A673 (cell line): ENCODE data around the gene GLS. TPM values are rescaled to one million over a fixed set of nuclear protein-coding genes. Genes with fewer than 3 reads are reported as not detected.

Experiments
- BruUV-seq: library from RNA; stranded (reverse); fragments of 400-500 nt; replicated peaks from 2 replicates; lab custom pipeline; 2021; lab: Mats Ljungman, UMichigan
- CTCF ChIA-PET: fragments of 300-600 bp; sonication (Branson Sonifier 250); formaldehyde crosslinking; loops from one replicate; lab custom pipeline; 2022; ENCODE audit warnings: antibody characterized with exemption; lab: Charles Lee
- POLR2A ChIA-PET: fragments of 300-600 bp; sonication (Branson Sonifier 250); formaldehyde crosslinking; loops from one replicate; lab custom pipeline; 2022; ENCODE audit warnings: antibody characterized with exemption; ENCODE audit not compliant: low non-redundant PET; lab: Charles Lee
- DNase-seq: peaks from one replicate; pipeline ENCODE4 v3.0.0-alpha.2; 2015; ENCODE audit warnings: low spot score
- H3K27ac ChIP-seq: fragments of 200-600 bp; sonication (generic); 2 replicates; pipeline ENCODE4 v1.5.1; 2016; ENCODE audit warnings: mixed run types, low read depth, mild to moderate bottlenecking, mixed read lengths, antibody characterized with exemption, low read length; ENCODE audit not compliant: poor library complexity, severe bottlenecking
- H3K27me3 ChIP-seq: fragments of 200-600 bp; sonication (generic); replicated peaks from 2 replicates; pipeline ENCODE4 v1.6.1; 2017; ENCODE audit warnings: mixed run types, low read depth, mild to moderate bottlenecking, mixed read lengths, antibody characterized with exemption, low read length; ENCODE audit not compliant: insufficient read depth, poor library complexity
- H3K36me3 ChIP-seq: fragments of 200-600 bp; sonication (generic); 2 replicates; pipeline ENCODE4 v1.6.1; 2016; ENCODE audit warnings: mixed run types, mild to moderate bottlenecking, mixed read lengths, antibody characterized with exemption, low read length; ENCODE audit not compliant: insufficient read depth, poor library complexity, severe bottlenecking
- H3K4me1 ChIP-seq: fragments of 200-600 bp; sonication (generic); 2 replicates; pipeline ENCODE4 v1.6.1; 2017; ENCODE audit warnings: mixed run types, mild to moderate bottlenecking, mixed read lengths, antibody characterized with exemption, low read length; ENCODE audit not compliant: insufficient read depth, poor library complexity, severe bottlenecking
- H3K4me3 ChIP-seq: fragments of 200-600 bp; sonication (generic); 2 replicates; pipeline ENCODE4 v1.5.1; 2016; ENCODE audit warnings: low read depth, mixed run types, mild to moderate bottlenecking, mixed read lengths, low read length; ENCODE audit not compliant: poor library complexity, severe bottlenecking
- H3K9me3 ChIP-seq: fragments of 200-600 bp; sonication (generic); 2 replicates; pipeline ENCODE4 v1.6.1; 2016; ENCODE audit warnings: mixed run types, low read depth, mild to moderate bottlenecking, mixed read lengths, antibody characterized with exemption, low read length; ENCODE audit not compliant: poor library complexity, severe bottlenecking
- EZH2 ChIP-seq: fragments of 200-600 bp; sonication (generic); IDR thresholded peaks from 2 replicates; pipeline ENCODE4 v1.6.1; 2017; ENCODE audit warnings: borderline replicate concordance, low read depth, mild to moderate bottlenecking, mixed read lengths, antibody characterized with exemption, low read length; ENCODE audit not compliant: poor library complexity, severe bottlenecking
- intact Hi-C: fragments of 100-400 bp; cut with micrococcal nuclease; formaldehyde crosslinking; loops from one replicate; pipeline ENCODE4 v1.10.0; 2022; ENCODE audit not compliant: unreplicated experiment
- total RNA-seq: library from RNA; stranded (reverse); gene quantifications from 2 replicates; pipeline ENCODE4 v1.2.3, GENCODE V29; 2021
- TF ChIP-seq, protein P1 (sequence below): fragments of 300-800, 200-600 bp; sonication (generic); conservative IDR thresholded peaks from 2 replicates; pipeline ENCODE4 v1.5.1; 2017; ENCODE audit warnings: low read depth, mild to moderate bottlenecking, antibody characterized with exemption, low read length, moderate library complexity, mixed read lengths

GLS gene
- total RNA-seq, 1 experiment from 2014 or later: 116 TPM

DNA sequence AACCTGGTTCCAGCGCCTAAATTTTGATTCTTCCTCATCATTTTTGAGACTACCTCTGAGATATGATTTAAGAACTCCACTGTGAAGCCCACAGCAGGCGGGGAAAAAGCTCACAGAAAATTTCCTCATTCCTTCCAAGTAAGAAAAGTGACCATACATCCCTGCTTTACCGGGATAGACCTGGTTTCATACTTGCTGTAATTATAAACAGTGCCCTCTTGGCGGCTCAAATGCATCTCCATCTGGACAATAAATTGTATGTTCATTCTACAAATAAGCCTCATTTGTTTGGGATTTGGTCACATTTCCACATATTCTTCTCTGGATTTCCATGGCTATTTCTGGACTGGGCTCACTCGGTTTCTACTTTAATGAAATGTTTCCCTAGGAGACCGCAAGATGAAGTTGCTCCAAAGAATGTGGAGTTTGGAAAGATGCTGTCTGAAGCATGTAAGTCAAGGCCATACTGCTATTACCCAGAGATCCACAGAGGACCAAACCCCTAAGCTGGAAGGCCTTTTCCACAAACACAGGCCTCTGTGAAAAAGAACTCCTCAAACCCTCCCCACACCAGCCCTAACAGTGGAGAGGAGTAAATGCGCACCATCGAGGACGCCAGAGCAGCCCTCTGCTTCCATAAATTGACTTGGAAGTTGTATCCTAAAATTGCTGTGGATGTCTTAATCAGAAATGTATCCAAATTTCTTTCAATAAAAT is 119.5 kb downstream of the GLS start:
- no peaks in the 10 kb centered on the region for H3K9me3 ChIP-seq
- TF ChIP-seq, protein P1, sequence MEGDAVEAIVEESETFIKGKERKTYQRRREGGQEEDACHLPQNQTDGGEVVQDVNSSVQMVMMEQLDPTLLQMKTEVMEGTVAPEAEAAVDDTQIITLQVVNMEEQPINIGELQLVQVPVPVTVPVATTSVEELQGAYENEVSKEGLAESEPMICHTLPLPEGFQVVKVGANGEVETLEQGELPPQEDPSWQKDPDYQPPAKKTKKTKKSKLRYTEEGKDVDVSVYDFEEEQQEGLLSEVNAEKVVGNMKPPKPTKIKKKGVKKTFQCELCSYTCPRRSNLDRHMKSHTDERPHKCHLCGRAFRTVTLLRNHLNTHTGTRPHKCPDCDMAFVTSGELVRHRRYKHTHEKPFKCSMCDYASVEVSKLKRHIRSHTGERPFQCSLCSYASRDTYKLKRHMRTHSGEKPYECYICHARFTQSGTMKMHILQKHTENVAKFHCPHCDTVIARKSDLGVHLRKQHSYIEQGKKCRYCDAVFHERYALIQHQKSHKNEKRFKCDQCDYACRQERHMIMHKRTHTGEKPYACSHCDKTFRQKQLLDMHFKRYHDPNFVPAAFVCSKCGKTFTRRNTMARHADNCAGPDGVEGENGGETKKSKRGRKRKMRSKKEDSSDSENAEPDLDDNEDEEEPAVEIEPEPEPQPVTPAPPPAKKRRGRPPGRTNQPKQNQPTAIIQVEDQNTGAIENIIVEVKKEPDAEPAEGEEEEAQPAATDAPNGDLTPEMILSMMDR: no peak
- TF ChIP-seq EZH2: no peak
- POLR2A ChIA-PET: no interaction called here
- CTCF ChIA-PET: no interaction called here
- no peak overlapping the region for H3K27ac ChIP-seq
- DNase-seq: no peak
- no peaks in the 10 kb centered on the region for H3K27me3 ChIP-seq
- intact Hi-C loops: no loop called here
- BruUV-seq: no TSS peak
- no peak overlapping the region for H3K4me3 ChIP-seq
- no peaks in the 10 kb centered on the region for H3K4me1 ChIP-seq
- peaks cover 83% of the 10 kb centered on the region for H3K36me3 ChIP-seq

DNA sequence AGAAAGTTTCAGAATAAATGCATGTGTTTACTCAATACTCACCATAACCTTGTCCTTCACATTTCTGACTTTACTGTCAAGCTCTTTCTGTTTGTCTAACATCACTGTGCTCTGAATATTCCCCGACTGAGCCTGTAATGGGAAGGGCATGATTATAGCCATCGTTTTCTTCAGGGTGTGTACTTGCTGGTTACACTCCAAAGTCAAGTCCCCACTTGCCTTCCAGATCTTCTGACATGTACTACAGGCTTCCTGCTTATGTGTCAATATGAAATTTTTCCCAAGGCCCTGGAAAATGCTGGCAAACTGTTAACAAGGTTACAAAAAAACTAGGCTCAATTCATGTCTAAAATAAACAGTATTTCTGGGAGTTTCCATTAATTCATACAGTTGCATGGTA is 120.4 kb downstream of the GLS start:
- H3K27me3 ChIP-seq: no peaks in the 10 kb centered on the region
- intact Hi-C loops: no loop called here
- POLR2A ChIA-PET: no interaction called here

DNA sequence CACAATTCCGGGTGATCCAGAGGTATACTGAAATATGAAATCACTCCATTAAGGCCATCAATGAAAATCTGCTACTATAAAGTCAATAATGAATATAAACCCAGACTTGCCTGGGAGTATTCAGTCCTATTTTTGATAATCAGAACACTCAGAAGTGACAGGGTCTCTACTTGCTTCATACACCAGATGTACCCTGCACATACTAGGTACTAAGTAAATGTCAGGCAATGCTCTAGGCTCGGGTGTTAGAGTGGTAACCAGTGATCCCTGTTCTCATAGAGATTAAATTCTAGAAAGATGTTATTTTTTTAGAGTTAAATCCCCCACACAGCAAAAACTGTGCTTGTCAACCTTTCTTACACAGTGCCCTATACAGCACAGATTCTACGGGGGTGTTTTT is 121.0 kb downstream of the GLS start:
- intact Hi-C loops: no loop called here
- BruUV-seq: no TSS peak
- H3K4me1 ChIP-seq: no peaks in the 10 kb centered on the region
- H3K4me3 ChIP-seq: no peak overlapping the region
- H3K27me3 ChIP-seq: no peaks in the 10 kb centered on the region
- no peaks in the 10 kb centered on the region for H3K9me3 ChIP-seq
- CTCF ChIA-PET: no interaction called here
- no peak for TF ChIP-seq EZH2
- TF ChIP-seq, protein P1: no peak
- POLR2A ChIA-PET: no interaction called here
- DNase-seq: no peak
- peaks cover 86% of the 10 kb centered on the region for H3K36me3 ChIP-seq
- H3K27ac ChIP-seq: no peak overlapping the region

More for the DNA sequence above, 120.4 kb downstream of the GLS start:
- Histone ChIP-seq H3K4me1 (no peaks in the 10 kb centered on the region), H3K36me3 (peaks cover 86% of the 10 kb centered on the region), H3K4me3 (no peak overlapping the region), H3K27ac (no peak overlapping the region), H3K9me3 (no peaks in the 10 kb centered on the region)
- BruUV-seq: no TSS peak
- TF ChIP-seq, protein P1: no peak
- no peak for TF ChIP-seq EZH2
- no peak for DNase-seq
- CTCF ChIA-PET: no interaction called here
